K562 (cell line): ENCODE measurements around the gene HOXB8. TPM values are rescaled to one million over a fixed set of nuclear protein-coding genes. Genes with fewer than 3 reads are reported as not detected.
A peak's percentile ranks its signal among the peaks of the same experiment; 100 is the strongest.

ENCODE experiments used
- CBFA2T2 ChIP-seq: fragments of 450-650 bp; conservative IDR thresholded peaks from 2 replicates; pipeline ENCODE4 v1.6.1; 2017; ENCODE audit warnings: mild to moderate bottlenecking
- FIP1L1 ChIP-seq: fragments of 200-400 bp; formaldehyde crosslinking; IDR thresholded peaks from 2 replicates; pipeline ENCODE4 v1.6.1; 2018; ENCODE audit warnings: mild to moderate bottlenecking, low read depth, low read length; ENCODE audit not compliant: poor library complexity, severe bottlenecking
- FOS ChIP-seq: IDR thresholded peaks from 3 replicates; pipeline ENCODE4 v1.6.1; 2011; ENCODE audit not compliant: insufficient read length; ENCODE audit errors: extremely low read depth
- GATAD2A ChIP-seq: fragments of 450-650 bp; IDR thresholded peaks from 2 replicates; pipeline ENCODE4 v1.6.1; 2017
- HDGF ChIP-seq: fragments of 450-650 bp; IDR thresholded peaks from 2 replicates; pipeline ENCODE4 v1.6.1; 2016
- KLF10 ChIP-seq: fragments of 250-450 bp; sonication (Bioruptor Pico); IDR thresholded peaks from 2 replicates; pipeline ENCODE4 v1.6.1; 2021; ENCODE audit warnings: matching md5 sums
- NFIC ChIP-seq: fragments of 450-650 bp; IDR thresholded peaks from 2 replicates; pipeline ENCODE4 v1.6.1; 2017; ENCODE audit warnings: mild to moderate bottlenecking, inconsistent platforms
- POLR2A ChIP-seq: fragments of 450-650 bp; conservative IDR thresholded peaks from 2 replicates; pipeline ENCODE4 v1.6.1; 2016
- RBM15 ChIP-seq: fragments of 200-400 bp; formaldehyde crosslinking; IDR thresholded peaks from 2 replicates; pipeline ENCODE4 v1.6.1; 2018; ENCODE audit warnings: mild to moderate bottlenecking, low read length, moderate library complexity; ENCODE audit not compliant: insufficient read depth
- RNF2 ChIP-seq: sonication (generic); IDR thresholded peaks from 2 replicates; pipeline ENCODE4 v1.6.1; 2016
- SREBF2 ChIP-seq: sonication (generic); formaldehyde crosslinking; IDR thresholded peaks from 2 replicates; pipeline ENCODE4 v1.4.0; 2020; ENCODE audit warnings: mild to moderate bottlenecking, missing genetic modification reagents
- STAT5B ChIP-seq: fragments of 250-450 bp; sonication (Bioruptor Pico); IDR thresholded peaks from 2 replicates; pipeline ENCODE4 v1.8.0; 2021; ENCODE audit warnings: mild to moderate bottlenecking, inconsistent platforms
- TAF15 ChIP-seq: fragments of 200-400 bp; formaldehyde crosslinking; IDR thresholded peaks from 2 replicates; pipeline ENCODE4 v1.6.1; 2017; ENCODE audit warnings: mild to moderate bottlenecking, low read depth, low read length, moderate library complexity
- ZNF282 ChIP-seq: sonication (generic); formaldehyde crosslinking; IDR thresholded peaks from 2 replicates; pipeline ENCODE4 v1.8.1; 2023; ENCODE audit warnings: missing genetic modification reagents
- ZNF3 ChIP-seq: fragments of 250-450 bp; sonication (Bioruptor Pico); IDR thresholded peaks from 2 replicates; pipeline ENCODE4 v1.5.0; 2021; ENCODE audit warnings: mild to moderate bottlenecking, moderate library complexity
- ZNF324 ChIP-seq: fragments of 250-450 bp; sonication (Bioruptor Pico); IDR thresholded peaks from 2 replicates; pipeline ENCODE4 v1.4.0; 2020; ENCODE audit warnings: mild to moderate bottlenecking
- ZNF79 ChIP-seq: fragments of 250-450 bp; sonication (Bioruptor Pico); IDR thresholded peaks from 2 replicates; pipeline ENCODE4 v1.4.0; 2020; ENCODE audit warnings: low read depth, mild to moderate bottlenecking, moderate library complexity
- polyA plus RNA-seq, 8 experiments: library from polyadenylated mRNA; depleted of rRNA in 4 of 8; stranded (reverse) in 5 of 8; unstranded in 3 of 8; fragments of >200 nt; fragmentation: Nextera tagmentation in 2 of 8; fragmentation: Illumina TruSeq in 1 of 8; extraction: Ambion mirVana in 2 of 8; extraction: Trizol in 1 of 8; gene quantifications; 2 replicates each; pipeline versions ENCODE4 v1.2.1 to v1.2.3, GENCODE V29; 2011 to 2014; ENCODE audit warnings: inconsistent platforms in 1 of 8, missing spikeins in 1 of 8
- total RNA-seq, 7 experiments: library from RNA; depleted of rRNA in 6 of 7; stranded (reverse); fragments of >200 nt in 6 of 7; fragmentation: Illumina TruSeq in 2 of 7; extraction: Trizol in 2 of 7; gene quantifications; 2 replicates each; pipeline versions ENCODE4 v1.2.1 to v1.2.3, GENCODE V29; 2011 to 2021; ENCODE audit warnings: low replicate concordance in 1 of 7
- TF ChIP-seq, protein P1 (sequence below): fragments of 450-650 bp; conservative IDR thresholded peaks from 2 replicates; pipeline ENCODE4 v1.6.1; 2016; ENCODE audit warnings: missing genetic modification characterization, low read depth, mild to moderate bottlenecking, missing compliant biosample characterization, moderate library complexity
- TF ChIP-seq, protein P2 (sequence below): sonication (generic); formaldehyde crosslinking; IDR thresholded peaks from 2 replicates; pipeline ENCODE4 v1.9.0; 2022; ENCODE audit warnings: mild to moderate bottlenecking, missing genetic modification reagents
- TF ChIP-seq, protein P3 (sequence below): fragments of 450-650 bp; formaldehyde crosslinking; IDR thresholded peaks from 2 replicates; pipeline ENCODE4 v1.4.0; 2020; ENCODE audit warnings: mild to moderate bottlenecking, moderate library complexity
- TF ChIP-seq, protein P4 (sequence below), 2 experiments: fragments of 450-650 bp in 1 of 2; sonication (generic) in 1 of 2; formaldehyde crosslinking; conservative IDR thresholded peaks; 2 replicates each; pipeline versions ENCODE4 v1.4.0 to v1.8.1; 2020 to 2022; ENCODE audit warnings: mild to moderate bottlenecking in 1 of 2, missing genetic modification reagents in 1 of 2
- TF ChIP-seq, protein P5 (sequence below): fragments of 450-650 bp; IDR thresholded peaks from 2 replicates; pipeline ENCODE4 v1.6.1; 2014; ENCODE audit warnings: low read depth, mild to moderate bottlenecking, moderate library complexity, borderline replicate concordance
- TF ChIP-seq, protein P6 (sequence below), 2 experiments: IDR thresholded peaks; 2 replicates each; pipeline ENCODE4 v1.6.1; 2011; ENCODE audit warnings: borderline replicate concordance in 1 of 2, control low read depth in 1 of 2, low read depth in 1 of 2, low read length in 1 of 2, mild to moderate bottlenecking in 1 of 2, mixed read lengths in 1 of 2, moderate library complexity in 1 of 2; ENCODE audit not compliant: insufficient read depth in 1 of 2, insufficient read length in 1 of 2, poor library complexity in 1 of 2, severe bottlenecking in 1 of 2; ENCODE audit errors: extremely low read depth in 1 of 2

HOXB8 gene
- total and polyA plus RNA-seq, 9 of the 15 experiments (the other 6 are each of a cell fraction or from before 2014, with no cell fraction given) = 0.52 to 23.8 (median 3.6) TPM

DNA sequence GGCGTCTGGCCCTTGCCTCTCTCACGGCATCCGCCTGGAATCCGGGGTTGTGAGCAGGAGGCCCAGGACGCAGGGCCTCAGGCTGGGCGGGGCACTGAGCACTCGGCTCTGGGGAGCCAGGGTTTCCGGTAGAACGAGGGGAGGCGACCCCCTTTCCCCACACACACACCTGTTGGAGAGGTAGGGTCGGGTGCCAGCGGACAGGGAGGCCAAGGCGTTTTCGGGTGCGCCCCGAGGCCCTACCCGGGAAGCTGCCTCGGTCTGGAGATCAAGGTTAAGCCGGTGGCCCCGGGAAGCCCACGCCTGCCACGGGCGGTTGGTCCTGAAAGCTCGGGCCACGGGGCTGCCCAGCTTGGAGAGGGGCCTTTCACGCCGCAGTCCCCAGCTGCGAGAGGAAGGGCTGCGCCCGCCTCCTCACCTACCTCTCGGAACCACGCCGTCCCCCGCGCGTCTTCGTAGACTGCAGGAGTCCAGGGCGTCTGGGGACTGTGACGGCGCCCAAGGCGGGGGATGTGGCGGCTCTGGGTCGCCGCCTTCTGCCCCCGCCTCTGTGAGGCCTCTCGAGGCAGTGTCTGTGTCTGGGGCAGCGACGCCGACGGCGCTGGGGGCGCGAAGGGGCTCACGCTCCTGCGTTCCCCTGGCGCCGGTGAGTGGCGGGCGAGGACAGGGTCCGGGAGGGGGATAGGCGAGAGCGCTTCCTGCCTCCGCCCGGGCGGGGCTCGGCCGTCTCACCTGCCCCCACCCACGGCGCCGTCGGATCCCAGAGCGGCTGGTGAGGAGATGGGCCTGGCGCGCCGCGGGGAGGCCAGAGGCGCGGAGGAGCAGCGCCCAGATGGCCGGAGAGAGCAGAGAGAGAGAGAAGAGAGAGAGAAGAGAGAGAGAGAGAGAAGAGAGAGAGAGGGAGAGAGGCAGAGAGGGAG, 31.4 kb upstream of the HOXB8 start (continued):
- TF ChIP-seq POLR2A (0 out of 2 replicates have a peak, but pooled peaks have one; percentile 37), HDGF (no peak), RNF2 (no peak), ZNF324 (CRISPR knock-in tag) (no peak), ZNF79 (CRISPR knock-in tag) (no peak), NFIC (peak; percentile 66), KLF10 (no peak), FOS (no peak), GATAD2A (no peak), CBFA2T2 (no peak), ZNF282 (CRISPR knock-in tag) (no peak), SREBF2 (CRISPR knock-in tag) (no peak), STAT5B (no peak), RBM15 (no peak), TAF15 (no peak), ZNF3 (CRISPR knock-in tag) (no peak), FIP1L1 (peak; percentile 39)
- TF ChIP-seq, protein P1, sequence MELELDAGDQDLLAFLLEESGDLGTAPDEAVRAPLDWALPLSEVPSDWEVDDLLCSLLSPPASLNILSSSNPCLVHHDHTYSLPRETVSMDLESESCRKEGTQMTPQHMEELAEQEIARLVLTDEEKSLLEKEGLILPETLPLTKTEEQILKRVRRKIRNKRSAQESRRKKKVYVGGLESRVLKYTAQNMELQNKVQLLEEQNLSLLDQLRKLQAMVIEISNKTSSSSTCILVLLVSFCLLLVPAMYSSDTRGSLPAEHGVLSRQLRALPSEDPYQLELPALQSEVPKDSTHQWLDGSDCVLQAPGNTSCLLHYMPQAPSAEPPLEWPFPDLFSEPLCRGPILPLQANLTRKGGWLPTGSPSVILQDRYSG (tag) = no peak
- TF ChIP-seq, protein P2, sequence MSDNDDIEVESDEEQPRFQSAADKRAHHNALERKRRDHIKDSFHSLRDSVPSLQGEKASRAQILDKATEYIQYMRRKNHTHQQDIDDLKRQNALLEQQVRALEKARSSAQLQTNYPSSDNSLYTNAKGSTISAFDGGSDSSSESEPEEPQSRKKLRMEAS = no peak
- TF ChIP-seq, protein P3, sequence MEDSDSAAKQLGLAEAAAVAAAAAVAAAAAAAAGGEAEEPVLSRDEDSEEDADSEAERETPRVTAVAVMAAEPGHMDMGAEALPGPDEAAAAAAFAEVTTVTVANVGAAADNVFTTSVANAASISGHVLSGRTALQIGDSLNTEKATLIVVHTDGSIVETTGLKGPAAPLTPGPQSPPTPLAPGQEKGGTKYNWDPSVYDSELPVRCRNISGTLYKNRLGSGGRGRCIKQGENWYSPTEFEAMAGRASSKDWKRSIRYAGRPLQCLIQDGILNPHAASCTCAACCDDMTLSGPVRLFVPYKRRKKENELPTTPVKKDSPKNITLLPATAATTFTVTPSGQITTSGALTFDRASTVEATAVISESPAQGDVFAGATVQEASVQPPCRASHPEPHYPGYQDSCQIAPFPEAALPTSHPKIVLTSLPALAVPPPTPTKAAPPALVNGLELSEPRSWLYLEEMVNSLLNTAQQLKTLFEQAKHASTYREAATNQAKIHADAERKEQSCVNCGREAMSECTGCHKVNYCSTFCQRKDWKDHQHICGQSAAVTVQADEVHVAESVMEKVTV = no peak
- TF ChIP-seq, protein P4, sequence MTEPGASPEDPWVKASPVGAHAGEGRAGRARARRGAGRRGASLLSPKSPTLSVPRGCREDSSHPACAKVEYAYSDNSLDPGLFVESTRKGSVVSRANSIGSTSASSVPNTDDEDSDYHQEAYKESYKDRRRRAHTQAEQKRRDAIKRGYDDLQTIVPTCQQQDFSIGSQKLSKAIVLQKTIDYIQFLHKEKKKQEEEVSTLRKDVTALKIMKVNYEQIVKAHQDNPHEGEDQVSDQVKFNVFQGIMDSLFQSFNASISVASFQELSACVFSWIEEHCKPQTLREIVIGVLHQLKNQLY (CRISPR knock-in tag; conservative IDR thresholded peaks at IDR 0.05) = no peak
- TF ChIP-seq, protein P5, sequence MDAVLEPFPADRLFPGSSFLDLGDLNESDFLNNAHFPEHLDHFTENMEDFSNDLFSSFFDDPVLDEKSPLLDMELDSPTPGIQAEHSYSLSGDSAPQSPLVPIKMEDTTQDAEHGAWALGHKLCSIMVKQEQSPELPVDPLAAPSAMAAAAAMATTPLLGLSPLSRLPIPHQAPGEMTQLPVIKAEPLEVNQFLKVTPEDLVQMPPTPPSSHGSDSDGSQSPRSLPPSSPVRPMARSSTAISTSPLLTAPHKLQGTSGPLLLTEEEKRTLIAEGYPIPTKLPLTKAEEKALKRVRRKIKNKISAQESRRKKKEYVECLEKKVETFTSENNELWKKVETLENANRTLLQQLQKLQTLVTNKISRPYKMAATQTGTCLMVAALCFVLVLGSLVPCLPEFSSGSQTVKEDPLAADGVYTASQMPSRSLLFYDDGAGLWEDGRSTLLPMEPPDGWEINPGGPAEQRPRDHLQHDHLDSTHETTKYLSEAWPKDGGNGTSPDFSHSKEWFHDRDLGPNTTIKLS = no peak
- TF ChIP-seq, protein P6, sequence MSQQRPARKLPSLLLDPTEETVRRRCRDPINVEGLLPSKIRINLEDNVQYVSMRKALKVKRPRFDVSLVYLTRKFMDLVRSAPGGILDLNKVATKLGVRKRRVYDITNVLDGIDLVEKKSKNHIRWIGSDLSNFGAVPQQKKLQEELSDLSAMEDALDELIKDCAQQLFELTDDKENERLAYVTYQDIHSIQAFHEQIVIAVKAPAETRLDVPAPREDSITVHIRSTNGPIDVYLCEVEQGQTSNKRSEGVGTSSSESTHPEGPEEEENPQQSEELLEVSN (IDR thresholded peaks at IDR 0.05; ENCODE audit: borderline replicate concordance in 1 of 2, extremely low read depth in 1 of 2, insufficient read depth in 1 of 2, insufficient read length in 1 of 2, low read depth in 1 of 2, low read length in 1 of 2, poor library complexity in 1 of 2, severe bottlenecking in 1 of 2) = peak in 1 of 2 experiments; percentile 37
